Ishikawa (cell line): ENCODE measurements around the gene EIF4ENIF1.

ENCODE experiments used
- CEBPB ChIP-seq: IDR thresholded peaks from 2 replicates; pipeline ENCODE4 v1.6.1; 2012
- CREB1 ChIP-seq: IDR thresholded peaks from 2 replicates; pipeline ENCODE4 v1.6.1; 2012; ENCODE audit warnings: low read depth
- EP300 ChIP-seq: IDR thresholded peaks from 2 replicates; pipeline ENCODE4 v1.6.1; 2012; ENCODE audit warnings: borderline replicate concordance
- FOXM1 ChIP-seq: IDR thresholded peaks from 2 replicates; pipeline ENCODE4 v1.6.1; 2012; ENCODE audit warnings: low read depth, borderline replicate concordance
- RAD21 ChIP-seq: IDR thresholded peaks from 2 replicates; pipeline ENCODE4 v1.6.1; 2012; ENCODE audit warnings: low read depth
- TAF1 ChIP-seq: IDR thresholded peaks from 2 replicates; pipeline ENCODE4 v1.6.1; 2012; ENCODE audit warnings: low read depth, mild to moderate bottlenecking
- YY1 ChIP-seq: IDR thresholded peaks from 2 replicates; pipeline ENCODE4 v1.6.1; 2012; ENCODE audit warnings: low read depth
- TF ChIP-seq, protein P1 (sequence below): IDR thresholded peaks from 2 replicates; pipeline ENCODE4 v1.6.1; 2012; ENCODE audit warnings: low read depth, mild to moderate bottlenecking

GRCh38 chr22:31442768-31443489 is 46.7 kb downstream of the EIF4ENIF1 start:
- TF ChIP-seq FOXM1 (no peak), CREB1 (no peak), YY1 (no peak), RAD21 (no peak), EP300 (no peak), TAF1 (no peak), CEBPB (no peak)
- TF ChIP-seq, protein P1, sequence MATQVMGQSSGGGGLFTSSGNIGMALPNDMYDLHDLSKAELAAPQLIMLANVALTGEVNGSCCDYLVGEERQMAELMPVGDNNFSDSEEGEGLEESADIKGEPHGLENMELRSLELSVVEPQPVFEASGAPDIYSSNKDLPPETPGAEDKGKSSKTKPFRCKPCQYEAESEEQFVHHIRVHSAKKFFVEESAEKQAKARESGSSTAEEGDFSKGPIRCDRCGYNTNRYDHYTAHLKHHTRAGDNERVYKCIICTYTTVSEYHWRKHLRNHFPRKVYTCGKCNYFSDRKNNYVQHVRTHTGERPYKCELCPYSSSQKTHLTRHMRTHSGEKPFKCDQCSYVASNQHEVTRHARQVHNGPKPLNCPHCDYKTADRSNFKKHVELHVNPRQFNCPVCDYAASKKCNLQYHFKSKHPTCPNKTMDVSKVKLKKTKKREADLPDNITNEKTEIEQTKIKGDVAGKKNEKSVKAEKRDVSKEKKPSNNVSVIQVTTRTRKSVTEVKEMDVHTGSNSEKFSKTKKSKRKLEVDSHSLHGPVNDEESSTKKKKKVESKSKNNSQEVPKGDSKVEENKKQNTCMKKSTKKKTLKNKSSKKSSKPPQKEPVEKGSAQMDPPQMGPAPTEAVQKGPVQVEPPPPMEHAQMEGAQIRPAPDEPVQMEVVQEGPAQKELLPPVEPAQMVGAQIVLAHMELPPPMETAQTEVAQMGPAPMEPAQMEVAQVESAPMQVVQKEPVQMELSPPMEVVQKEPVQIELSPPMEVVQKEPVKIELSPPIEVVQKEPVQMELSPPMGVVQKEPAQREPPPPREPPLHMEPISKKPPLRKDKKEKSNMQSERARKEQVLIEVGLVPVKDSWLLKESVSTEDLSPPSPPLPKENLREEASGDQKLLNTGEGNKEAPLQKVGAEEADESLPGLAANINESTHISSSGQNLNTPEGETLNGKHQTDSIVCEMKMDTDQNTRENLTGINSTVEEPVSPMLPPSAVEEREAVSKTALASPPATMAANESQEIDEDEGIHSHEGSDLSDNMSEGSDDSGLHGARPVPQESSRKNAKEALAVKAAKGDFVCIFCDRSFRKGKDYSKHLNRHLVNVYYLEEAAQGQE, result no peak
